Astrocyte (in vitro differentiated cells and primary cell): Measurements from ENCODE around the gene OR52B6. TPM values are rescaled to one million over a fixed set of nuclear protein-coding genes. Genes with fewer than 3 reads are reported as not detected.

Source experiments
- DNase-seq: peaks from one replicate; pipeline ENCODE4 v3.0.0-alpha.2; 2010; ENCODE audit warnings: low read depth
- FAIRE-seq: peaks from 2 replicates; lab custom pipeline; 2011; peaks lifted over from hg19 to GRCh38; lab: Jason Lieb, UNC
- H2AFZ ChIP-seq: 2 replicates; pipeline ENCODE4 v1.6.0; 2012; ENCODE audit warnings: low read depth, low read length, inconsistent platforms
- H3K27ac ChIP-seq: 2 replicates; pipeline ENCODE4 v1.5.1; 2011; ENCODE audit warnings: low read depth, low read length, inconsistent platforms
- H3K27me3 ChIP-seq: 2 replicates; pipeline ENCODE4 v1.6.0; 2011; ENCODE audit warnings: low read length, inconsistent platforms; ENCODE audit not compliant: insufficient read depth
- H3K36me3 ChIP-seq: 2 replicates; pipeline ENCODE4 v1.5.1; 2011; ENCODE audit warnings: low read length, inconsistent platforms; ENCODE audit not compliant: insufficient read depth
- H3K4me1 ChIP-seq: 2 replicates; pipeline ENCODE4 v1.5.1; 2011; ENCODE audit warnings: low read length, inconsistent platforms; ENCODE audit not compliant: insufficient read depth
- H3K4me2 ChIP-seq: 2 replicates; pipeline ENCODE4 v1.6.0; 2012; ENCODE audit warnings: low read length, inconsistent platforms
- H3K4me3 ChIP-seq: 2 replicates; pipeline ENCODE4 v1.5.1; 2011; ENCODE audit warnings: low read depth, mild to moderate bottlenecking, low read length, inconsistent platforms; ENCODE audit not compliant: insufficient read depth
- H3K79me2 ChIP-seq: 2 replicates; pipeline ENCODE4 v1.6.0; 2012; ENCODE audit warnings: mild to moderate bottlenecking, low read length, inconsistent platforms; ENCODE audit not compliant: insufficient read depth
- H3K9ac ChIP-seq: 2 replicates; pipeline ENCODE4 v1.6.0; 2012; ENCODE audit warnings: mild to moderate bottlenecking, low read length, inconsistent platforms
- H3K9me3 ChIP-seq: 2 replicates; pipeline ENCODE4 v1.5.1; 2012; ENCODE audit warnings: low read depth, mild to moderate bottlenecking, low read length, inconsistent platforms; ENCODE audit not compliant: insufficient read depth
- H4K20me1 ChIP-seq: 2 replicates; pipeline ENCODE4 v1.6.0; 2012; ENCODE audit warnings: low read length, inconsistent platforms; ENCODE audit not compliant: insufficient read depth
- H3K27ac Mint-ChIP-seq: one replicate; pipeline ENCODE4 v1.8.0; 2021; ENCODE audit warnings: mild to moderate bottlenecking, mixed read lengths; ENCODE audit not compliant: unreplicated experiment
- H3K27me3 Mint-ChIP-seq: one replicate; pipeline ENCODE4 v1.8.0; 2021; ENCODE audit warnings: low read depth, mixed read lengths; ENCODE audit not compliant: unreplicated experiment
- H3K36me3 Mint-ChIP-seq: one replicate; pipeline ENCODE4 v1.8.0; 2021; ENCODE audit warnings: low read depth, mixed read lengths; ENCODE audit not compliant: unreplicated experiment
- H3K4me1 Mint-ChIP-seq: one replicate; pipeline ENCODE4 v1.8.0; 2021; ENCODE audit warnings: low read depth, mixed read lengths; ENCODE audit not compliant: unreplicated experiment
- H3K4me3 Mint-ChIP-seq: one replicate; pipeline ENCODE4 v1.8.0; 2021; ENCODE audit warnings: mild to moderate bottlenecking, moderate library complexity, mixed read lengths; ENCODE audit not compliant: unreplicated experiment
- H3K9me3 Mint-ChIP-seq: one replicate; pipeline ENCODE4 v1.8.0; 2021; ENCODE audit warnings: mild to moderate bottlenecking, mixed read lengths; ENCODE audit not compliant: unreplicated experiment
- CTCF ChIP-seq: IDR thresholded peaks from 2 replicates; pipeline ENCODE4 v1.5.1; 2011; ENCODE audit warnings: low read depth, mild to moderate bottlenecking, inconsistent platforms, low read length, moderate library complexity; ENCODE audit not compliant: insufficient read depth
- EZH2 ChIP-seq: IDR thresholded peaks from 2 replicates; pipeline ENCODE4 v1.6.1; 2012; ENCODE audit warnings: mild to moderate bottlenecking, low read length, inconsistent platforms; ENCODE audit not compliant: insufficient read depth
- total RNA-seq: library from RNA; stranded (reverse); gene quantifications from 2 replicates; pipeline ENCODE4 v1.2.1, GENCODE V29; 2021

Gene OR52B6
- total RNA-seq, 1 donor from 2014 or later, result not detected

- Histone ChIP-seq H2AFZ (no peak overlapping the region), H3K9ac (no peak overlapping the region), H3K4me3 (no peak overlapping the region), H4K20me1 (no peaks in the 10 kb centered on the region), H3K79me2 (no peaks in the 10 kb centered on the region), H3K4me2 (no peak overlapping the region), H3K27me3 (no peaks in the 10 kb centered on the region), H3K27ac (peak overlapping the region; percentile 23), H3K9me3 (no peaks in the 10 kb centered on the region), H3K36me3 (peaks cover 4% of the 10 kb centered on the region), H3K4me1 (peaks cover 13% of the 10 kb centered on the region)
- Mint-ChIP-seq H3K4me1 (peaks cover 11% of the 10 kb centered on the region), H3K36me3 (peaks cover 20% of the 10 kb centered on the region), H3K27ac (no peak overlapping the region), H3K27me3 (no peaks in the 10 kb centered on the region), H3K9me3 (no peaks in the 10 kb centered on the region), H3K4me3 (no peak overlapping the region)
- no peak for TF ChIP-seq EZH2
- TF ChIP-seq CTCF, result no peak
- FAIRE-seq (no peak), DNase-seq (peak; percentile 44)
Measured at GRCh38 chr11:5608808-5609207, 28.1 kb downstream of the OR52B6 start.

DNA sequence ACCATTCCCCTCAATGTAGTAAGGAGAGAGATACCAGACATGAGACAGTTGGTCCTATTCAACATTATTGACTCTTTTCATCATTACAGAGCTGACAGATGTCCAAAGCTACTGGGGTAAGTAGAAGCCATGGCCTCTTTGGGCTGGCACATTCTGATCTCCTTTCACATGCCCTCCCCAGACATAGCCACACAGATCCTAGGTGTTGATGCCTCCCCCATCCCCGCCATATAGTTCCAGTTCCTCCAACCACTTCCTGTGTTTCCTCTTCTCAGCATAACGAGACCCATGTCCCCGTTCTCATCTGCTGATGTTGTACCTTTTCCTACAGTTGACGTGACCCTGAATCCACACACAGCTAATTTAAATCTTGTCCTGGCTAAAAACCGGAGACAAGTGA is 29.8 kb downstream of the OR52B6 start:
- no peaks in the 10 kb centered on the region for H4K20me1 ChIP-seq
- no peaks in the 10 kb centered on the region for H3K9me3 Mint-ChIP-seq

More for the DNA sequence above, 29.8 kb downstream of the OR52B6 start:
- Histone ChIP-seq H3K27me3 (no peaks in the 10 kb centered on the region), H3K4me3 (no peak overlapping the region), H3K27ac (no peak overlapping the region), H2AFZ (no peak overlapping the region), H3K4me2 (no peak overlapping the region), H3K36me3 (no peaks in the 10 kb centered on the region), H3K4me1 (peaks cover 11% of the 10 kb centered on the region), H3K9me3 (no peaks in the 10 kb centered on the region), H3K79me2 (no peaks in the 10 kb centered on the region), H3K9ac (no peak overlapping the region)
- TF ChIP-seq CTCF (no peak), EZH2 (no peak)
- Mint-ChIP-seq H3K36me3 (peaks cover 17% of the 10 kb centered on the region), H3K4me1 (peaks cover 10% of the 10 kb centered on the region), H3K27ac (no peak overlapping the region), H3K27me3 (no peaks in the 10 kb centered on the region), H3K4me3 (no peak overlapping the region)
- FAIRE-seq (no peak), DNase-seq (no peak)
